Fibroblast of lung (primary cell): ENCODE results near the gene C1QL1. TPM values are rescaled to one million over a fixed set of nuclear protein-coding genes. Genes with fewer than 3 reads are reported as not detected.

Experiments
- DNase-seq, 2 donors: peaks; one replicate each; pipeline versions ENCODE4 v3.0.0 to v3.0.0-alpha.2; 2010; ENCODE audit warnings: low read depth in 2 of 2
- H2AFZ ChIP-seq: 2 replicates; pipeline ENCODE4 v1.5.1; 2012; ENCODE audit warnings: low read length, control low read depth, inconsistent platforms
- H3K27ac ChIP-seq: 2 replicates; pipeline ENCODE4 v1.5.1; 2011; ENCODE audit warnings: low read length, control low read depth; ENCODE audit not compliant: insufficient read depth
- H3K27me3 ChIP-seq: 2 replicates; pipeline ENCODE4 v1.5.1; 2011; ENCODE audit warnings: mild to moderate bottlenecking, low read length; ENCODE audit not compliant: control insufficient read depth, insufficient read depth
- H3K36me3 ChIP-seq: 2 replicates; pipeline ENCODE4 v1.5.1; 2011; ENCODE audit warnings: low read length; ENCODE audit not compliant: control insufficient read depth, insufficient read depth
- H3K4me1 ChIP-seq: 2 replicates; pipeline ENCODE4 v1.5.1; 2011; ENCODE audit warnings: low read length; ENCODE audit not compliant: control insufficient read depth, insufficient read depth; ENCODE audit errors: extremely low read depth
- H3K4me2 ChIP-seq: 2 replicates; pipeline ENCODE4 v1.5.1; 2011; ENCODE audit warnings: low read length, control low read depth; ENCODE audit not compliant: insufficient read depth; ENCODE audit errors: extremely low read depth
- H3K4me3 ChIP-seq, 4 experiments: fragments of 200-600 bp in 1 of 4; sonication (generic) in 1 of 4; replicated peaks in 1 of 4; 2 replicates each; pipeline ENCODE4 v1.5.1; 2011 to 2016; ENCODE audit warnings: low read length in 4 of 4, low read depth in 3 of 4, mild to moderate bottlenecking in 3 of 4, control low read depth in 2 of 4, inconsistent platforms in 1 of 4, mixed read lengths in 1 of 4; ENCODE audit not compliant: insufficient read depth in 1 of 4; ENCODE audit errors: control extremely low read depth in 1 of 4
- H3K79me2 ChIP-seq: 2 replicates; pipeline ENCODE4 v1.5.1; 2012; ENCODE audit warnings: mild to moderate bottlenecking, low read length, inconsistent platforms; ENCODE audit not compliant: control insufficient read depth, insufficient read depth
- H3K9ac ChIP-seq: 2 replicates; pipeline ENCODE4 v1.5.1; 2011; ENCODE audit warnings: mild to moderate bottlenecking, low read length, control low read depth; ENCODE audit not compliant: insufficient read depth
- H3K9me3 ChIP-seq: 2 replicates; pipeline ENCODE4 v1.5.1; 2012; ENCODE audit warnings: low read depth, low read length; ENCODE audit not compliant: control insufficient read depth, insufficient read depth
- H4K20me1 ChIP-seq: 2 replicates; pipeline ENCODE4 v1.5.1; 2011; ENCODE audit warnings: low read length; ENCODE audit not compliant: control insufficient read depth, insufficient read depth; ENCODE audit errors: extremely low read depth
- EZH2 ChIP-seq: IDR thresholded peaks from 2 replicates; pipeline ENCODE4 v1.5.1; 2012; ENCODE audit warnings: low read length, control low read depth, mild to moderate bottlenecking; ENCODE audit errors: missing control alignments
- polyA plus RNA-seq, 2 donors: library from polyadenylated mRNA; depleted of rRNA in 1 of 2; stranded (reverse) in 1 of 2; unstranded in 1 of 2; fragments of >200 nt; gene quantifications; 2 replicates each; pipeline ENCODE4 v1.2.1, GENCODE V29; 2011 to 2012; ENCODE audit warnings: missing spikeins in 1 of 2
- total RNA-seq: library from RNA; depleted of rRNA; stranded (reverse); fragments of >200 nt; gene quantifications from 2 replicates; pipeline ENCODE4 v1.2.1, GENCODE V29; 2014
- TF ChIP-seq, protein P1 (sequence below), 2 donors: IDR thresholded peaks in 1 of 2; conservative IDR thresholded peaks in 1 of 2; 1 replicate in 1 of 2; 2 replicates in 1 of 2; pipeline ENCODE4 v1.5.1; 2011 to 2012; ENCODE audit warnings: low read length in 2 of 2, control low read depth in 1 of 2, inconsistent platforms in 1 of 2, low read depth in 1 of 2, mild to moderate bottlenecking in 1 of 2

The C1QL1 gene
- total and polyA plus RNA-seq, 2 donors (not counting 1 experiment from before 2014, with no cell fraction given), result 0.53 to 1.3 TPM

DNA sequence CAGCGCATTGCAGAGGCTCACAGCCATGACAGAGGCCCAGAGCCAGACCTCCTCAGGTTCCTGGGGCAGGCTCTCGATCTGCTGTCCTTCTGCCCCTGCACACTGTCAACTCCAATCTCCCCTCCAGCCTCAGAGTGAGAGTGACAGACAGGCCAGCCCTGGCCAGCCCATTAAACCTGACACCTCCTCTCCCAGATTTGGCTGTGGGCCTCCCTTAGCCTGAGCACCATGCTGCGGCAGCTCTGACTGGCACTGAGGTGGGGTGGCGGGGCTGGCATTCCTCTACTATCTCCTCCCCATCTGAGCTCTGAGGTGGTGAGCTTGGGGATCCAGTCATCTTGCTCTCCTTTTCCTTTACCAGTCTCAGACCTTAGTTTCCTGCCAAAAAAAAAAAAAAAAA, 15.5 kb upstream of the C1QL1 start:
- no peak for DNase-seq
- no peaks in the 10 kb centered on the region for H3K79me2 ChIP-seq
- no peak overlapping the region for H3K4me3 ChIP-seq
- no peak overlapping the region for H3K4me2 ChIP-seq
- no peak overlapping the region for H3K27ac ChIP-seq
- no peak overlapping the region for H3K9ac ChIP-seq
- no peaks in the 10 kb centered on the region for H4K20me1 ChIP-seq
- TF ChIP-seq EZH2, result no peak
- peaks cover 7% of the 10 kb centered on the region for H3K27me3 ChIP-seq
- no peaks in the 10 kb centered on the region for H3K36me3 ChIP-seq
- H3K4me1 ChIP-seq, result peaks cover 18% of the 10 kb centered on the region
- H2AFZ ChIP-seq, result no peak overlapping the region
- no peaks in the 10 kb centered on the region for H3K9me3 ChIP-seq

DNA sequence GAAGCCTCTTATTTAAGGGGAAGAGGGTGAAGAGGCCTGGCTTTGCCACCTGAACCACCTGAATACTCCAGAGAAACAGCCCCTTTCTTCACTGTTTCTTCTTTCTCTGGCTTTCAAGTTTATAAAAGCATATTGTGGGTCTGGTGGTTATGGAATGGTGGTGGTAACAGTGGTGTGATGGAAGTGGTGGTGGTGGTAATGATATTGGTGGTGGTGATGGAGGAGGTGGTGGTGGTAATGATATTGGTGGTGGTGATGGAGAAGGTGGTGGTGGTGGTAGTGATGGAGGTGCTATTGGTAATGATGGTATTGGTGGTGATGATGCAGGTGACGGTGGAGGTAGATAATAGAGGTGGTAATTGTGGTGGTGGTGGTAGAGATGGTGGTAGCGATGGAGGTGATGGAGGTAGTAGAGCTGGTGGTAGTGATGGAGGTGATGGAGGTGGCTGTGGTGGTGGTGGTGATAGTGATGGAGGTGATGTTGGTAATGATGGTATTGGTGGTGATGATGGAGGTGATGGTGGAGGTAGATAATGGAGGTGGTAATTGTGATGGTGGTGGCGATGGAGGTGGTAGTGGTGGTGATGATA, 14.1 kb upstream of the C1QL1 start:
- H3K27ac ChIP-seq, result no peak overlapping the region
- no peaks in the 10 kb centered on the region for H3K9me3 ChIP-seq
- H3K9ac ChIP-seq, result no peak overlapping the region
- no peak for DNase-seq
- no peak for TF ChIP-seq EZH2
- TF ChIP-seq, protein P1, sequence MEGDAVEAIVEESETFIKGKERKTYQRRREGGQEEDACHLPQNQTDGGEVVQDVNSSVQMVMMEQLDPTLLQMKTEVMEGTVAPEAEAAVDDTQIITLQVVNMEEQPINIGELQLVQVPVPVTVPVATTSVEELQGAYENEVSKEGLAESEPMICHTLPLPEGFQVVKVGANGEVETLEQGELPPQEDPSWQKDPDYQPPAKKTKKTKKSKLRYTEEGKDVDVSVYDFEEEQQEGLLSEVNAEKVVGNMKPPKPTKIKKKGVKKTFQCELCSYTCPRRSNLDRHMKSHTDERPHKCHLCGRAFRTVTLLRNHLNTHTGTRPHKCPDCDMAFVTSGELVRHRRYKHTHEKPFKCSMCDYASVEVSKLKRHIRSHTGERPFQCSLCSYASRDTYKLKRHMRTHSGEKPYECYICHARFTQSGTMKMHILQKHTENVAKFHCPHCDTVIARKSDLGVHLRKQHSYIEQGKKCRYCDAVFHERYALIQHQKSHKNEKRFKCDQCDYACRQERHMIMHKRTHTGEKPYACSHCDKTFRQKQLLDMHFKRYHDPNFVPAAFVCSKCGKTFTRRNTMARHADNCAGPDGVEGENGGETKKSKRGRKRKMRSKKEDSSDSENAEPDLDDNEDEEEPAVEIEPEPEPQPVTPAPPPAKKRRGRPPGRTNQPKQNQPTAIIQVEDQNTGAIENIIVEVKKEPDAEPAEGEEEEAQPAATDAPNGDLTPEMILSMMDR (conservative IDR thresholded peaks at IDR 0.05 in 1 of 2, IDR thresholded peaks at IDR 0.05 in 1 of 2; ENCODE audit: low read depth in 1 of 2, low read length in 2 of 2), result no peak
- H3K36me3 ChIP-seq, result no peaks in the 10 kb centered on the region
- H3K27me3 ChIP-seq, result peaks cover 17% of the 10 kb centered on the region
- H3K4me3 ChIP-seq, result no peak overlapping the region
- H2AFZ ChIP-seq, result no peak overlapping the region
- no peaks in the 10 kb centered on the region for H3K79me2 ChIP-seq
- peaks cover 17% of the 10 kb centered on the region for H3K4me1 ChIP-seq
- no peaks in the 10 kb centered on the region for H4K20me1 ChIP-seq
- H3K4me2 ChIP-seq, result no peak overlapping the region

DNA sequence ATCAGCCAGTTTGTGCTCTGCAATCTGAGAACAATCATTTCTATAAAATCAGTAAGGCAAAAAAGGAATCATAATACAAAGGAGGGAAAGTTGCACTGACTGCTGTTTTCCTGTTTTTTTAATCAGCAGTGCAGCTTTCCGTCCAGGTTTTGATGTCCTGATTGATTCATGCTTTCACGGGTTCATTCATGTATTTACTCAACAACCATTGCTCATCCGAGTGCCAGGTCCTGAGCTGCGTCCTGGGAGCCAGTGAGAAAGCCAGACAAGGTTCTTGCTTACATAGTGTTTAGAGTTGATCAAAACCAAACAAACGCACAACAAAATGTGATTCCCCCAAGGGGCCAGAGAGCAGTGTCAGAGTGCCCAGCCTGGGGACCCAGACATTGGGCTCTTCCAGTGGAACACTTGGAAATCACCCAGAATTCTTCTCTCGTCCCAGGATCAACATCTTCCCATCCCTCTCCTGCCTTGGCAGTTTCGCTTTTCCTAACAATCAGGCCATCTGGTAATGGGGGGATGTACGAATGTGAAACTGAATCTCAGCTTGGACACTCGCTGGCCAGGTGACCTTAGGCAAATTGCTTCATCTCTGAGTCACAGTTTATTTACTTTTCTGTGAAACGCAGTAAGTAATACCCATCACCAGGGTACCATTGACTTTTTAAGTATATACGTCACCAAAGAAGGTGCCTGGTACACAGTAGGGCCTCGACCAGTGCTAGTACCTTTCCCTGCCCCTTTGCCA, 13.3 kb upstream of the C1QL1 start:
- DNase-seq, result peak; percentile 57 to 91
- peak overlapping the region; percentile 73 for H3K4me2 ChIP-seq
- H3K9me3 ChIP-seq, result no peaks in the 10 kb centered on the region
- peaks cover 16% of the 10 kb centered on the region for H3K4me1 ChIP-seq
- H3K9ac ChIP-seq, result no peak overlapping the region
- H3K27me3 ChIP-seq, result peaks cover 17% of the 10 kb centered on the region
- H3K27ac ChIP-seq, result peak overlapping the region; percentile 13
- H3K36me3 ChIP-seq, result no peaks in the 10 kb centered on the region
- H4K20me1 ChIP-seq, result no peaks in the 10 kb centered on the region
- peak overlapping the region; percentile 1 to 30 (median 11) for H3K4me3 ChIP-seq
- H2AFZ ChIP-seq, result no peak overlapping the region
- TF ChIP-seq, protein P1 (conservative IDR thresholded peaks at IDR 0.05 in 1 of 2, IDR thresholded peaks at IDR 0.05 in 1 of 2; ENCODE audit: low read depth in 1 of 2, low read length in 2 of 2), result no peak
- no peak for TF ChIP-seq EZH2
- no peaks in the 10 kb centered on the region for H3K79me2 ChIP-seq
